LNCAP (cell line): ENCODE results near the gene C9orf50.

Experiments
- TF ChIP-seq, protein P1 (sequence below): fragments of 450-650 bp; IDR thresholded peaks from 2 replicates; pipeline ENCODE4 v1.5.1; 2017; ENCODE audit warnings: mild to moderate bottlenecking

C9orf50 gene

DNA sequence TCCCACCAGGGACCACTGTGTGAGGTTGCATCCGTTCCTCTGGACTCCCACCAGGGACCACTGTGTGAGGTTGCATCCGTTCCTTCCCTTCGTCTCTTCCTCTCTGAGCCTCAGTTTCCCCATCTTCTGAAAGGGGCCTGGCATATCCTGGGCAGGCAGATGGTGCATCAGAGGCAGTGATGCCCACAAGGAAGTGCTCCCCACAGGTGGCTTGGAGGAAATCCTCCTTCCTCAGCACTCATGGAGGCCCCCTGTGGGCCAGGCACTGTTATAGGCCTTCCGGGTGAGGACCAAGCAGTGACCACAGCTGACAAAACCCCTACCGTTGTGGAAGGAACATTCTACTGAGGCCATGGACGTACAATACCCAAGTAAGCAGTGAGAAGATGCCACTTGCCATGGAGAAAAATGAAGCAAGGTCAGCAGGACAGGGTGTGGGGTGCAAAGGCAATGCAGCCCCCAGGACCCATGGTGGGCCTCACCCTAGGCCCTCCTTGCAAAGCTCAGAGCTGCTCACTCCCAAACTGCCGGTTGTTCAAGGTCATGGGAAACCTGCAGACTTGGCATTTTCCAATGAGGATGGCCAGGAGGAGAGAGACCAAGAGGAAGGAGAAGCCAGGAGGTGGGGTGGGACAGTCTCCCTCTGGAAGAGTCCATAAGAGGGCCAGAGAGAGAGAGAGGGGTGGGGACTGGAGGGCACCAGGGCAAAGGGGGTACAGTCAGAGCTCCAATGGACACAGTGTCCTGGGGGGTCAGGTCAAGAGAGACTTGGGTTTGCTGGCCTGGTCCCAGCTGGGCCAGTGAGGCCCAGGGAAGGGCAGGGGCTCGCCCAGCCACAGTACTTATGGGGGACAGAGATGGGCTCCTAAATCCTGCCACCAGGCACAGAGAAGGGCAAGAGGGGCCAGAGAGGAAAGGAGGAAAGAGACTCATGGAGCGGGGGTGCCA lies 51.1 kb downstream of the C9orf50 start:
- TF ChIP-seq, protein P1, sequence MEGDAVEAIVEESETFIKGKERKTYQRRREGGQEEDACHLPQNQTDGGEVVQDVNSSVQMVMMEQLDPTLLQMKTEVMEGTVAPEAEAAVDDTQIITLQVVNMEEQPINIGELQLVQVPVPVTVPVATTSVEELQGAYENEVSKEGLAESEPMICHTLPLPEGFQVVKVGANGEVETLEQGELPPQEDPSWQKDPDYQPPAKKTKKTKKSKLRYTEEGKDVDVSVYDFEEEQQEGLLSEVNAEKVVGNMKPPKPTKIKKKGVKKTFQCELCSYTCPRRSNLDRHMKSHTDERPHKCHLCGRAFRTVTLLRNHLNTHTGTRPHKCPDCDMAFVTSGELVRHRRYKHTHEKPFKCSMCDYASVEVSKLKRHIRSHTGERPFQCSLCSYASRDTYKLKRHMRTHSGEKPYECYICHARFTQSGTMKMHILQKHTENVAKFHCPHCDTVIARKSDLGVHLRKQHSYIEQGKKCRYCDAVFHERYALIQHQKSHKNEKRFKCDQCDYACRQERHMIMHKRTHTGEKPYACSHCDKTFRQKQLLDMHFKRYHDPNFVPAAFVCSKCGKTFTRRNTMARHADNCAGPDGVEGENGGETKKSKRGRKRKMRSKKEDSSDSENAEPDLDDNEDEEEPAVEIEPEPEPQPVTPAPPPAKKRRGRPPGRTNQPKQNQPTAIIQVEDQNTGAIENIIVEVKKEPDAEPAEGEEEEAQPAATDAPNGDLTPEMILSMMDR = no peak

DNA sequence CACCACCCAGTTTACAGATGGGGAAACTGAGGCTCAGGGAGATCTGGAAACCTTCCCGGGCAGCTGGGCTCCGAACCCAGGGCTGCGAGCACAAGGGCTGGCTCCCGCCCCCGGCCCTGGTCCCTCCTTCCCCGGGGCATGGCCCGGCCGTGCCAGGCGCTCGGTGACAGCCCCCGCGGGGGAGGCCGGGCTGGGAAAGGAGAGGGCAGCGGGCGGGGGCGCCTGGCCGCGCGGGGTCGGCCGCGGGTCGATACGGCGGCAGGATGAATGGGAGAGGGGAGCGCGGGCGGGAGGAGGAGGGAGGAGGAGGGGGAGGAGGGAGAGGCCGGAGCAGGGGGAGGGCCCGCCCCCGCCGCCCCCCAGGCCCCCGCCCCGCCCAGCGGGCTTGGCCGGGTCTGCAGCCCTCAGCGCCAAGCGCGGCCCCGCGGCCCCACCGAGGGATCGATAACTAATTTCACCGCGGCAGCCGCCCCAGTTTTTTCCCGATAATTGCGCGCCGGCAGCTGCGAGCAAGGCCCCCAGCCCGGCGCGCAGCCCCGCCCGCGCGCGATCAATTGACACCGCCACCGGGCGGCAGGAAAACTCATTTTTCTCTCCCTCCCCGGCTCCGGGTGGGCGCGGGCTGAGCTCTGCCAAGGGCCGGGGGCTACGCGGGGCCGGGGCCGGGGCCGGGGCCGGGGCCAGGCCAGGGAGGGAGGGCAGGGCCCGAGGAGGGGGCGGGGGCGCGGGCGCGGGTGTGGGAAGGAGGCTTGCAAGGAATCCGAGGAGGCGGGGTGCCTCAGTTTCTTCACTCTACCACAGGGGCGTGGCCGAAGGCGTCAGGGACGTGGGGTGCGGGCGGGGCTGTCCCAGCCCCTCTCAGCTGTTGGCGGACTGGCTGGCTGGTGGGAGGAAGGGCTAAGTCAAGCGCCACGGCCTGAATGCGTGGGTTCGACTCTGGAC lies 52.1 kb downstream of the C9orf50 start:
- TF ChIP-seq, protein P1 = no peak

DNA sequence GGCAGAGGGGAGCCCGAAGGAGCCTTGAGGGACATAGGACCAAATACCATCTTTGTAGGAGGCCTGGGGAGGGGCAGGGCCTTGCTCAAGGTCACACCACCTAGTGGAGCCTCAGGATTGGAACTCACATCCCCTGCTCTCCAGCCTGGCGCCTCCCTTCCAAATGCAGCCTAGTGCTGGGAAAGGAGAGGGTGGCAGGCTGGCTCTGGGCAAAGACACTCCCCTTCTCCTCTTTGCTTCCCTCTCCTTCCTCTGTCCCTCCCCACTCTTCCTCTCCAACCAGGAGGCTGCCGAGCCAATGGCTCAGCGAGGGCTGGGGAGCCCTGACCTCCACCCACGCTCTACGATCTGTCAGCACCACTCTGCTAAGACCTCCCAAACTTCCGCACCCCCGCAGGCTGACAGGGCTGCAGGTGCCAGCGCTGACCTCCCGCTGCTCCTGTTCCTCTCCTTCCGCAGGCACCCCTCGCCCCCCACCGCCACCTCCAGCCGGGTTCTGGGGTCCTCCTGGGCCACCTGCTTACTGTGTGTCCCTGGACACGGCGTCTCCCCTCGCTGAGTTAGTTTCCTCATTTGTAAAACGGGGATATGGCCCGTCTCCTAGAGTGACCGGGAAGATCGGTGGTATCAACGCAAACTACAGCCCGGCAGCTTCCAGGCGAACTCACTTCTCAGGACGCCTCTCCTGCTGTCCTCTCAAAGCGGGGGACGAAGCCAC lies 52.9 kb downstream of the C9orf50 start:
- TF ChIP-seq, protein P1 = no peak

DNA sequence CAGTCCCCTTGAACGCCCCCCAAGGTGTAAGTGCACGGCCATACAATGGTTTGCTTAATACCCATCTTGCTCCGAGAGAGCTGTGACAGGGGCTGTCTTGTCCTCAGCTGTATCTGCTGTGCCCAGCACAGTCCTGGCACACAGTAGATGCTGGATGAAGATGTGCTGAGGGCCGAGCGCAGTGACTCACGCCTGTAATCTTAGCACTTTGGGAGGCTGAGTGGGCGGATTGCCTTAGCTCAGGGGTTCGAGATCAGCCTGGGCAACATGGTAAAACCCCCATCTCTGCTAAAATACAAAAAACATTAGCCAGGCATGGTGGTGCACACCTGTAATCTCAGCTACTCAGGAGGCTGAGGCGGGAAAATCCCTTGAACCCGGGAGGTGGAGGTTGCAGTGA lies 53.6 kb downstream of the C9orf50 start:
- TF ChIP-seq, protein P1 = no peak

DNA sequence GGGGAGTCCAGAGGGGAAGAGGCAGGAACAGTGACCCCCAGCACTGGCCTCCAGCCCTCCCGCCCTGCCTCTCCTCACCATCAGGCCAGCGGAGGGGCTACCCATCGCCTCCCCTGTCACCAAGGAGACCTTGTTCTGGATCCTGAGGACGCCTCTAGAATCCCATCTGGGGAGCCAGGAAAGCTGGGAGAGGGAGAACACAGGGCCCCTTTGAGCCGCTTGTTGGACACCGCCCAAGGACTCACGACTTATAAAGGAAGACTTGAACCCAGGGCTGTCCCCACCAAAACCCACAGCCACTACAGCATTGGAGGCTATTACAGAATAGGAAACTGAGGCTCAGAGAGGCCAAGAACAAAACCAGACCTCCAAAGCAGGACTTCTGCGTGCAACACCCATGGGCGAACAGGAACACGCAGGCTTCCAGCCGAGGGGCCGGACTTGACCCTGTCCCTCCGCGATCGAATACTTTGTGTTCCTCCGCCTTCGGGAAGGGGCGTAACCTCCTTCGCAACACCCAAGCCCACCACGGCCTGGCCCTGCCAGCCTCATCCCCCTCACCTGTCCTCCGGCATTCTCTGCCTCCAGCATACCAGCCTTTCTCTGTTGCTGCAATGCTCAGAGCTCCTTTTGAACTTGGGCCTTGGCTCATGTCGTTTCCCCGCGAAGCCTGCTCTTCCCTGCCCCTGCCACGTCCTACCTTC lies 54.2 kb downstream of the C9orf50 start:
- TF ChIP-seq, protein P1 = no peak

DNA sequence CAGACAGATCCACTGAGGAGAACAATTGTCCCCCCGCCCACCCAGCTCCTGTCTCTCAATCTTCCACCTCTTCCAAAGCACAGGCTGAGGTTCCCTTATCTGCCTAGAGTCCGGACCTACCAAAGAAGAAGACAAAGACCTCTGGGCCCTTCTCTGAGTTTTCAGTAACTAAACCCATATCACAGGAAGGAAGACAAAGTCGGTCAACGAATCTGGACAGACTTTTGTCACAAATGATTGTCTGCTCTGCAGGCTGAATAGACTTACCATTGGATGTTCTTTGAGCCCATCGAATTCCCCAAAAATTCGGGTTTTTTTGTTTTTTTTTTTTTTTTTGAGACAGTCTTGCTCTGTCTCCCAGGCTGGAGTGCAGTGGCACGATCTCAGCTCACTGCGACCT lies 58.0 kb downstream of the C9orf50 start:
- TF ChIP-seq, protein P1 = no peak
